Uterus (tissue), 2 donors: ENCODE measurements around the gene TTC13.
"Not testable (repeated sequence)": the region's sequence is repeated elsewhere in the genome, so short reads cannot be mapped to it uniquely, and the experiment has no call there.

Experiments
- CTCF ChIP-seq, 4 experiments: fragments of 200-600 bp in 2 of 4; fragments of 450-650 bp in 2 of 4; sonication (generic) in 2 of 4; IDR thresholded peaks; one replicate each; pipeline ENCODE4 v1.5.1; 2016 to 2019; ENCODE audit warnings: antibody characterized with exemption in 4 of 4, mild to moderate bottlenecking in 2 of 4, moderate library complexity in 1 of 4
- POLR2A ChIP-seq, 2 donors: fragments of 450-650 bp; IDR thresholded peaks; one replicate each; pipeline ENCODE4 v1.6.1; 2016; ENCODE audit warnings: antibody characterized with exemption in 2 of 2, mild to moderate bottlenecking in 1 of 2, moderate library complexity in 1 of 2

- TF ChIP-seq CTCF, POLR2A (IDR thresholded peaks at IDR 0.05): not testable (repeated sequence)
Observed at GRCh38 chr1:231007535-231007934, 28.9 kb upstream of the TTC13 start.
